GM12891 (cell line): ENCODE data around the gene SERPINH1.

Experiments
- DNase-seq: peaks from one replicate; pipeline ENCODE4 v3.0.0; 2011; ENCODE audit warnings: low spot score; ENCODE audit not compliant: insufficient read length
- FAIRE-seq: peaks from 2 replicates; lab custom pipeline; 2011; peaks lifted over from hg19 to GRCh38; lab: Jason Lieb, UNC
- PAX5 ChIP-seq: IDR thresholded peaks from 2 replicates; pipeline ENCODE4 v1.6.1; 2011; ENCODE audit warnings: low read length, moderate library complexity, mild to moderate bottlenecking; ENCODE audit not compliant: insufficient read depth, severe bottlenecking
- POLR2A ChIP-seq: IDR thresholded peaks from 2 replicates; pipeline ENCODE4 v1.6.1; 2011; ENCODE audit warnings: low read depth, low read length, control low read depth
- POLR2AphosphoS5 ChIP-seq: IDR thresholded peaks from 2 replicates; pipeline ENCODE4 v1.6.1; 2011; ENCODE audit warnings: low read depth, low read length, control low read depth
- POU2F2 ChIP-seq: IDR thresholded peaks from 2 replicates; pipeline ENCODE4 v1.6.1; 2011; ENCODE audit warnings: low read depth, mild to moderate bottlenecking, control low read depth, low read length, moderate library complexity
- SPI1 ChIP-seq: IDR thresholded peaks from 2 replicates; pipeline ENCODE4 v1.6.1; 2011; ENCODE audit warnings: low read depth, low read length, control low read depth
- TAF1 ChIP-seq: IDR thresholded peaks from 2 replicates; pipeline ENCODE4 v1.6.1; 2011; ENCODE audit warnings: low read depth, low read length, control low read depth

SERPINH1 gene

DNA sequence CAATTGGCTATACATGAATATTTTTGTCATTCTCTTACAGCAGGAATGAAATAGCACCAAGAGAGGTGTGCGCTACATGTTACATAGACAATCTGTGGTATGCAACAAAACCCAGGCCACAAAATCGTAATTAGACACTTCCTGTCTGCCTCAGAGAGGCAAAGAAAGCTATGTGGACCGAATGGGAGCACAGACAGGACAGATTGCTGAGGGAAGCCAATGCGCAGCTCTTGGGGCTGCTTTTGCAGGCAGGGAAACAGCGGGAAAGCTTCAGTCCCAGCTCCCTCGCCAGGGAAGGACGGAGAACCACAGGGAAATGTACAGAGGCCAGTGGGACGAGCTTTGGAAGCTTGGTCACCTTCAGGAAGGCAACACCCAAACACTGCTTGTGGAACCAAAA, 40.9 kb downstream of the SERPINH1 start:
- no peak for TF ChIP-seq SPI1
- no peak for TF ChIP-seq TAF1
- TF ChIP-seq POU2F2: no peak
- no peak for TF ChIP-seq POLR2A
- no peak for TF ChIP-seq PAX5
- no peak for TF ChIP-seq POLR2AphosphoS5
- DNase-seq (no peak), FAIRE-seq (no peak)

GRCh38 chr11:75603791-75604736, 42.0 kb downstream of the SERPINH1 start:
- no peak for DNase-seq
- no peak for TF ChIP-seq POU2F2
- TF ChIP-seq POLR2AphosphoS5: no peak
- TF ChIP-seq POLR2A: no peak
- TF ChIP-seq SPI1: no peak
- TF ChIP-seq TAF1: no peak
- no peak for TF ChIP-seq PAX5
- FAIRE-seq: no peak

- FAIRE-seq (no peak), DNase-seq (no peak)
- no peak for TF ChIP-seq POLR2AphosphoS5
- TF ChIP-seq PAX5: no peak
- no peak for TF ChIP-seq POLR2A
- TF ChIP-seq TAF1: no peak
These were observed 44.0 kb downstream of the SERPINH1 start for GRCh38 chr11:75606099-75606498.

- FAIRE-seq: no peak
- no peak for DNase-seq
- TF ChIP-seq TAF1 (no peak), POLR2A (no peak), PAX5 (no peak), POLR2AphosphoS5 (no peak), POU2F2 (no peak), SPI1 (no peak)
These were observed 49.8 kb downstream of the SERPINH1 start for GRCh38 chr11:75611823-75612222.

- FAIRE-seq (no peak), DNase-seq (no peak)
- TF ChIP-seq PAX5 (no peak), SPI1 (no peak), POU2F2 (no peak), POLR2AphosphoS5 (no peak), TAF1 (no peak), POLR2A (no peak)
These were observed 53.7 kb downstream of the SERPINH1 start for GRCh38 chr11:75615751-75616150.

DNA sequence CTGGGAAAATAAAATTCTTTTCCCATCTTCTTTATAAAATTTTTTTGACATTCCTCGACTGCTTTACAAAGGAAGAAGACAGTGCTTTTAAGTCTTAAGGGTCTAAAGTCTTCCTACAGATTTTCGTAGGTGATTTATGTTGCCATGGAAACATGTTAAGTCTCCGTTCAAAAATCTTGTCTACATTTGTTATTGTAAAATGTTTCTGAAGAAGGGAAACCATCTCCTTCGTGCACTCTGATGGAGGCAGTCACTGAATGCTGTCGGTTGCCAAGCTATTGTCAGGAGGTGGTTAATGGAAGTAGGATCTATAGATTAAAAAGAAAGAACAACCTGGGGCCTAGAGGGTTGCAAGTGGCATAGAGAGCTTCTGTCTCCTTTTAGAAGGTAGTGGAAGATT, 54.2 kb downstream of the SERPINH1 start:
- FAIRE-seq (no peak), DNase-seq (no peak)
- TF ChIP-seq POLR2AphosphoS5 (no peak), TAF1 (no peak), POLR2A (no peak), SPI1 (no peak), POU2F2 (no peak), PAX5 (no peak)
